Activated CD8-positive, alpha-beta memory T cell treated with anti-CD3 and anti-CD28 coated beads, Interleukin-2, amount 50 U/mL, for 24 hours (primary cell): ENCODE measurements around the gene WASHC1.
"Not testable (repeated sequence)": the region's sequence is repeated elsewhere in the genome, so short reads cannot be mapped to it uniquely, and the experiment has no call there.

Experiments
- DNase-seq: peaks from one replicate; pipeline ENCODE4 v3.0.0-alpha.2; 2020; ENCODE audit errors: extremely low read depth

The WASHC1 gene

DNA sequence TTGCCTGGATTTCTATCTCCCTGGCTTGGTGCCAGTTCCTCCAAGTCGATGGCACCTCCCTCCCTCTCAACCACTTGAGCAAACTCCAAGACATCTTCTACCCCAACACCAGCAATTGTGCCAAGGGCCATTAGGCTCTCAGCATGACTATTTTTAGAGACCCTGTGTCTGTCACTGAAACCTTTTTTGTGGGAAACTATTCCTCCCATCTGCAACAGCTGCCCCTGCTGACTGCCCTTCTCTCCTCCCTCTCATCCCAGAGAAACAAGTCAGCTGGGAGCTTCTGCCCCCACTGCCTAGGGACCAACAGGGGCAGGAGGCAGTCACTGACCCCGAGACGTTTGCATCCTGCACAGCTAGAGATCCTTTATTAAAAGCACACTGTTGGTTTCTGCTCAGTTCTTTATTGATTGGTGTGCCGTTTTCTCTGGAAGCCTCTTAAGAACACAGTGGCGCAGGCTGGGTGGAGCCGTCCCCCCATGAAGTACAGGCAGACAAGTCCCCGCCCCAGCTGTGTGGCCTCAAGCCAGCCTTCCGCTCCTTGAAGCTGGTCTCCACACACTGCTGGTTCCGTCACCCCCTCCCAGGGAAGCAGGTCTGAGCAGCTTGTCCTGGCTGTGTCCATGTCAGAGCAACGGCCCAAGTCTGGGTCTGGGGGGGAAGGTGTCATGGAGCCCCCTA is 15.0 kb downstream of the WASHC1 start:
- DNase-seq, result not testable (repeated sequence)

DNA sequence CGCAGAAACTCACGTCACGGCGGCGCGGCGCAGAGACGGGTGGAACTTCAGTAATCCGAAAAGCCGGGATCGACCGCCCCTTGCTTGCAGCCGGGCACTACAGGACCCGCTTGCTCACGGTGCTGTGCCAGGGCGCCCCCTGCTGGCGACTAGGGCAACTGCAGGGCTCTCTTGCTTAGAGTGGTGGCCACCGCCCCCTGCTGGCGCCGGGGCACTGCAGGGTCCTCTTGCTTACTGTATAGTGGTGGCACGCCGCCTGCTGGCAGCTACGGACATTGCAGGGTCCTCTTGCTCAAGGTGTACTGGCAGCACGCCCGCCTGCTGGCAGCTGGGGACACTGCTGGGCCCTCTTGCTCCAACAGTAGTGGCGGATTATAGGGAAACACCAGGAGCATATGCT is 18.1 kb downstream of the WASHC1 start:
- DNase-seq, result peak; percentile 32

DNA sequence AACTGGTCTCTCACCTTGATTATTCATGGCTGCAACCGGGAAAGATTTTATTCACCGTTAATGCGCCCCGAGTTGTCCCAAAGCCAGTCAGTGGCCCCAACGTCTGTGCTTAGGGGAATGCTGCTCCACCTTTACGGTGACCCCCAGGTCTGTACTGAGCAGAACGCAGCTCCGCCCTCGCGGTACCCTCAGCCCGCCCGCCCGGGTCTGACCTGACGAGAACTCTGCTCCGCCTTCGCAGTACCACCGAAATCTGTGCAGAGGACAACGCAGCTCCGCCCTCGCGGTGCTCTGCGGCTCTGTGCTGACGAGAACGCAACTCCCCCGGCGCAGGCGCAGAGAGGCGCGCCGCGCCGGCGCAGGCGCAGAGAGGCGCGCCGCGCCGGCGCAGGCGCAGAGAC is 18.6 kb downstream of the WASHC1 start:
- DNase-seq, result not testable (repeated sequence)

DNA sequence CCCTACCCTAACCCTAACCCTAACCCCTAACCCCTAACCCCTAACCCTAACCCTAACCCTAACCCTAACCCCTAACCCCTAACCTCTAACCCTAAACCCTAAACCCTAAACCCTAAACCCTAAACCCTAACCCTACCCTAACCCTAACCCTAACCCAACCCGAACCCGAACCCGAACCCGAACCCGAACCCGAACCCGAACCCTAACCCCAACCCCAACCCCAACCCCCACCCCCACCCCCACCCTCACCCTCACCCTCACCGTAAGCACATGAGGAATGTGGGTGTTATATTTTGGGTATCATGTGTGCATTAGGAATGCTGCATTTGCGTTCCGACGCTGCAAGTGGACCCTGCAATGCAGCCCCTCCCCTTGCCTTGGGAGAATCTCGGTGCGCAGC is 19.0 kb downstream of the WASHC1 start:
- DNase-seq, result not testable (repeated sequence)
